CD4-positive, alpha-beta T cell treated with Interleukin-10 for 1 hour (primary cell): ENCODE measurements around the gene UST.
A peak's percentile ranks its signal among the peaks of the same experiment; 100 is the strongest.
"Not testable (repeated sequence)": the region's sequence is repeated elsewhere in the genome, so short reads cannot be mapped to it uniquely, and the experiment has no call there.

Experiments used
- DNase-seq: peaks from one replicate; pipeline ENCODE4 v3.0.0-alpha.2; 2020

Gene UST

DNA sequence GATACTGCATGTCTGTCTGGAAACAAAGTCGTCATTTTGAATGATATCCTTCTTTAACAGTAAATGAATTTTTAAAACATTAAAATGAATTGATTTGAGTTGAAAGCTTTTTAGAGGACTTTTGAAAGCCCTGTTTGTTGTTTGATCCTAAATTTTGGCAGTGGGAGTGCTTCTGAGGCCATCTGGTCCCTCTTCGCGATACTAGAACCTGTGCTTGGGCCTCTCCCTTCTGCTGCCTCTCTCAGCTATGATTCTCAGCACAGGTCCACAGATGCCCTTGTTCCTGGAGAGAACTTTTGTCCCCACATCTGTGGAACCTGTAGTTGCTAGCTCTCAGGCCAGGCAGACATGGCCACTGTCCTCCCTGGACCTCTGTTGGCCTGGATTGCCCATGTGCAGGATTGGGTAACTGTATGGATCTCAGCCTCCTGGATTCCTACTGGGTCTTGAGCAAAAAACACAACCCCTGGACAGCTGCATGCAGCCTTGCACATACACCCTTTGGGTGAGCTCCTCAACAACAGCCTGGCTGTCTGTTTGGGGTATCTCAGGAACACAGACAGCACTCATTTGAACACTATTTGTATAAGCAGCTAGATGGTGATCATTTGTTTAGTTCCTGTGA lies 21.9 kb downstream of the UST start:
- no peak for DNase-seq

DNA sequence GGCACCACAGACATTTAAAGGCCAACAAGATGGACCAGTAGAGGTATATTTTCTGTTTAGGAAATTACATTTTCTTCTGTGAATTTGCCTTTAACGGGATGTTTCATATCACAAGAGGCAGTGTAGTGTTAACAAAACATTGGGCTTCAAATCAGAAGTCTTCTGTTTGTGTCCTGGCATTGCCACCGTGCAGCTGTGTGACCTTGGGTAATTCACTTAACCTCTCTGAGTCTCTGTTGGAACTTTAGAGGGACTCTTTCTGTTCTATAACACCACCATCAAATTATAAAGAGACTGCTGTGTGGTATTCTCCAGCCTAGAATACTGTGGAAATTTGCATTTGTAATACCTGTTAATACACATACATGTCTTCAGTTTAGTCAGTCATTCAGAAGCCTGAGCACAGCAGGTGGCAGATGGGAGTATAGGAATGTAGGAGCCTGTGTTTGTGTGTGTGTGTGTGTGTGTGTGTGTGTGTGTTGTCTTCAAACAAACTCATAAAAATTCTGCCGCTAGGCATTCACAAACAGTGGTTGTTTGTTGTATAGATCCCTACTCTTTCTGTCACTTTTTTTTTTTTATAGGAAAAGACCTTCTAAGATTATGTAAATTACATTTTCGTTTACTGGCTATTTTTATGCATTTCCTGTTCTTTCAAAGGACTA lies 22.6 kb downstream of the UST start:
- no peak for DNase-seq

DNA sequence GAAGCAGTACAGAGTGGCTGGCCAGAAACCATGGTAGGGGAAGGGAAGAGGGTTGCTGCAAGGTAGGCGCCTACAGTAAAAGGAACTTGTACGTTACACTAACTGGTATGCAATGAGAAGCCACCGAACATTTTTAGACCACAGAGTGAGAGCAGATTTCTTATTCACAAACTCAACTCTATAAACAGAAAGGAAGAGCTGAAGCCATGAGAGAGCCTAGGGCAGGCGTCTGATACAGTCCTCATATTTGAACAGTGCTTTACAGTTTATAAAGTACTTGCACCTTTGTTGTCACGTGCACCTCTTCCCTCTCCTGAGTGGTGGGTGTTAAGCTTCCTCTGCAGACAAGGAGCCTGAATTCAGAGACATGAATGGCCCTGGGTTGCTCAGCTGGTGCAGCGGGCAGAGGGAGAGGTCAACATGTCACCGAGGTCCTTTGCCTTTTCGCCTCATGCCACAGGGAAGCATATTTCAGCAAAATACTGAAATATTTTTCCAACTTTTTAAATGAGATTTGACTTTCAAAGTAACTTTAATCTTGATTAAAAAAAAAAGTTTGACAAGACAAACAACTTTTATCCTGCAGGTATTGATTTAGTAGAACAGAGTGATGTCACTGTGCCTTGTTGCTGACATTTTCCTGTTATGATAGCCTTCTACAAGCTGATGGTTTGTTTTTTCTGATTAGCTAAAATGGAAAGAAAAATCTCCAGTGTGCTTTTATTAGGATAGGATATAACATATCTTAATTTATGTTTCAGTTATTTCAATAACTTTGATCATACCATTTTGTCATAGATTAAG lies 23.8 kb downstream of the UST start:
- no peak for DNase-seq

GRCh38 chr6:148771212-148771601 lies 24.4 kb downstream of the UST start:
- DNase-seq, result no peak

DNA sequence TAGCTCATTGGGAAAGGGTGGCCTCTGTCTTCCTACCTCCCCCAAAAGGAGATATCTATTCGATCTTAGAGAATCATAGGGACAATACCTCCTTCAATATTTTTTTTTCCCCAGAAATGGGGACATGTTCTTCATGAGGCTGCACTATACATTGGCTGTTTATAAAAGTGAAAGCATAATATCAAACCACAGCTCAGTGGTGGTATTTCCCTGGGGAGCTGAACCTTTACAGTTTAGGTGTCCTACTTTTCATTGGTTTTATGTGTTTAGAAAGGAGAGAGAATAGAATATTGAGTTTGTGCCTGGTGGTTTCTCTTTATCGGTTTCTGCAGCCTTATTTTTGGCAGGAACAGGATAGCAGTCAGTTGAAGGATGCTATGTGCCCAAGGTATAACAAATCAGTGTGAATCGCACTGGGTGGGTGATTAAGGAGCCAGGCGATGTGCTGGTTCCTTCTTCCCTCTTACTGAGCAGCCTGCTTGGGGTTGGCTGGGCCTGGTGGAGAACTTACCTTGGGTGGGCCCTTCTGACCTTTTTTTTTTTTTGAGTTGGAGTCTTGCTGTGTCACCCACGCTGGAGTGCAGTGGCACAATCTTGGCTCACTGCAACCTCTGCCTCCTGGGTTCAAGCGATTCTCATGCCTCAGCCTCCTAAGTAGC lies 25.2 kb downstream of the UST start:
- no peak for DNase-seq

GRCh38 chr6:148775161-148775560 lies 28.3 kb downstream of the UST start:
- no peak for DNase-seq

DNA sequence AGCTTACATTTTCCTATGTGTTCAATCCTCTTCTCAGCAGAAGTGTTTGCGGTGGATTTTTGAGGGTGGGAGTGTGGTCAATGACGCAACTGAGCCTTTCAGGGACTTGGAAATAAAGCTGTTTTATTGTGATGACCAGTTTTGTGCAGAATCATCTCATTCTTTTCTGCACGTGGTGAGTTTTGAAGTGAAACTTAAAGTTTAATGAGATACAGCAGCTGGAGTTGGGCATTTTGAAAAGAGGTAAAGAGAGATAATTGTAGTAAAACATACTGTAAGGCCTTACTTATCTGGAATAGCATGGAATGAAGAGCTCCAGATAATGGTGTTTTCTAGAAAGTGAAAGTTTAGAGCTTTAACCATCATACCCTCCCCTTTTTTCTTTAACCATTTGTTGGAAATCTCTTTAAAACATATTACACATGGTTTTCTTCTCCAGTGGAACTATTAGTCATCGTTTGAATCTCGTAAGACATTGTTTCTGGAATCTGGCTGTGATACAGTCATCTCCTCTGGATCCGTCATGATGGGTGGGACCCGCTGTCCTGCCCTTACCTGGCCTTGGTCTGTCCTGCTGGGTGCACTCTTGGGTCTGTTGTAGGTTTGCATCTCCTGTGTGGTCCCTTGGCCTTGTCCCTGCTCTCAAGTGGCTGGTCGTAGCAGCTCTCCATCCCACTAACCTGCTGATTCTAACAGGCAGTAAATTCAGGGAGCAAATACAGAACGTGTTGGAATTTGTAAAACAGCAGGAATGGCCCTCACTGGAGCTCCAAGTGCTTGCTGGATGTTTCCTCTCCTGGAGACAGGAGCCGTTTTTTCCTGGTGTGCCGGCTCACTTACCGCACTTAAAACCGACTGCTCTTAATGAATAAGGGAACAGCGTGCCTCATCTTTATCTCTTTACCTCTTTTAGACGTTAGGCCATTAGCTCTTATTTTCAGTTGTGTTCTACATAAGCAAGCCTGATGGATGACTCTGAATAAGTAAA lies 29.8 kb downstream of the UST start:
- DNase-seq, result no peak

- DNase-seq, result no peak
Measured at GRCh38 chr6:148779142-148779562, 32.3 kb downstream of the UST start.

GRCh38 chr6:148780423-148780822 lies 33.6 kb downstream of the UST start:
- DNase-seq, result not testable (repeated sequence)

- peak; percentile 17 for DNase-seq
Measured at GRCh38 chr6:148780918-148781436, 34.1 kb downstream of the UST start.

GRCh38 chr6:148789948-148790347 lies 43.1 kb downstream of the UST start:
- no peak for DNase-seq

GRCh38 chr6:148790404-148790803 lies 43.6 kb downstream of the UST start:
- DNase-seq, result no peak

GRCh38 chr6:148790817-148791216 lies 44.0 kb downstream of the UST start:
- no peak for DNase-seq

DNA sequence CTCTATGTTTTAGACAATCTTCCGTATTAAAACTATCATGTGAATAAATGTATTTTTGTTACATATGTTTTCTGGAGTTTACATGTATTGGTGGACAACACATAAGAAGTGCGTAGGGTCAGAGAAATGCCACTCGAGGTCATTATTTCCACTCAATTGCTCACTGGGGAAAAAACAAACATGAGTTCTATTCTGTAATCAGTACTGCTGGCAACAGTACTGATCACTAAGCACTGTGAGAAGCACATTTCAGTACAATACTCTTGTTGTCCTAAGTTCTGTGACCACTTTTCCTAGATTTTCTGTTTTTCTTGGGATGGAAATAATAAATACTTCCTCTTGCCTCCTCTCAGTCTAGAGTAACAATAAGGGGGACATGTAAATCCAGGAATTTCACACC lies 44.5 kb downstream of the UST start:
- DNase-seq, result no peak

DNA sequence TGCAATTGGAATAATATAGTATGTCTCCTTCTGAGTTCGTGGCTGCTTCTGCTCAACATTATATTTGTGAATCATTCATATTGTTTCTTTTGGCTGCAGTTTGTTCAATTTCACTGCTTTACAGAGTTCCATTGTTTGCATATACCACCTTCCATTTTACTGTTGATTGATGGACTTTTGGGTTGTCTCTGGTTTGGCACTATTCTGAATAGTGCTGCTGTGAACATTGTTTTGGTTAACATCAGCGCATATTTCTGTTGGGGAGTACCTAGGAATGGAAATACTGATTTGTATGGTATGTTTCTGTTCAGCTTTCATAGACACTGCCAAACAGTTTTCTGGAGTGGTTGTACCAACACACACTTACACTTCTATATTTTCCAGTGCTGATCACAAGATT lies 46.9 kb downstream of the UST start:
- DNase-seq, result no peak

- DNase-seq, result no peak
Measured at GRCh38 chr6:148794797-148795196, 48.0 kb downstream of the UST start.

DNA sequence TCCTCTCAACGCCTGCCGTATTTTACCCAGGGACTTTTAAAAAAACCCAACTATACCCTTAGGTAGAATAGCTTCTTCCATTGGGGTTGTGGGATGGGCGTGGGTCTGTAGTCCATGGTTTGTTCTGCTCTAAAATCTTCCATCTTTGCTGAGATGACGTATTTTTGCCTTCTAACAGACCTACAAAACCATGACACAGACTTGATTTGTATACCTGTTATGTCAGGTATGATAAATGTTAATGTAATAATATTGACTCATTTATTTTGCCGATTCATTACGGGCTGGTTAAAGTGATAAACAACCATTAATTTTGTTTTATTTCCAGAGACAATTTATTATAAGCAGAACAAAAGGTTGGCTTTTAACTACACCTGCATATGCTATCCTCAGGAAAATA lies 48.7 kb downstream of the UST start:
- DNase-seq, result no peak

DNA sequence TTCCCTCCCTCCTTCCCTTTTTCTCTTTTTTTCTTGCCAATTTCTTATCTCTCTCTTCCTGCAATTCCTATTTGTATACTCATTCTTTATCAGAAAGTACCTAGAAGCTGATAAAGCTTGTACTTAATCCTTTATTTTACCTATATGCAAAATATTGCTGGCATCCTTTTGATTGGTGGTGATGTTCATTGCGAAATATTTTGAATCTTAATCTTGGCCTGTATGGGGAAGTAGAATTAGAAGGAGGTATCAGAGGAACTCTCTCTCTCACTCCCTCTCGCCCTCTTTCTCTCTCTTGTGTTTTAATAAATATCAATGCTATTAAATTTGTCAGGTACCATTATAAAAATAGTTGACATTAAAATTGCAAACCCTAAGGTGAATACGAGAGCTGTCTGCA lies 52.8 kb downstream of the UST start:
- DNase-seq, result no peak

GRCh38 chr6:148800536-148800935 lies 53.7 kb downstream of the UST start:
- DNase-seq, result no peak

GRCh38 chr6:148803979-148804378 lies 57.1 kb downstream of the UST start:
- no peak for DNase-seq

GRCh38 chr6:148805777-148806176 lies 58.9 kb downstream of the UST start:
- DNase-seq, result no peak

- no peak for DNase-seq
Measured at GRCh38 chr6:148807784-148808183, 61.0 kb downstream of the UST start.
